Measurements from ENCODE around the gene C17orf78.
"Not testable (repeated sequence)": the region's sequence is repeated elsewhere in the genome, so short reads cannot be mapped to it uniquely, and the experiment has no call there.

Gene C17orf78

GRCh38 chr17:37375706-37376105 is at the start of gene C17orf78:
Gene C17orf78 (plus strand): TSS chr17:37375985. CDS start chr17:37376093, 108 bp downstream.
- DNase-seq (ENCODE audit: low read depth), result no peak

- DNase-seq (ENCODE audit: low read depth), result no peak
Observed at GRCh38 chr17:37327341-37328090, 48.3 kb upstream of the C17orf78 start.

- DNase-seq (ENCODE audit: low read depth), result no peak
Observed at GRCh38 chr17:37338847-37339246, 36.9 kb upstream of the C17orf78 start.

- no peak for DNase-seq (ENCODE audit: low read depth)
Observed at GRCh38 chr17:37339321-37339720, 36.5 kb upstream of the C17orf78 start.

- no peak for DNase-seq (ENCODE audit: low read depth)
Observed at GRCh38 chr17:37340804-37341203, 35.0 kb upstream of the C17orf78 start.

GRCh38 chr17:37342589-37342988 is 33.2 kb upstream of the C17orf78 start:
- DNase-seq (ENCODE audit: low read depth), result no peak

GRCh38 chr17:37344519-37344918 is 31.3 kb upstream of the C17orf78 start:
- DNase-seq (ENCODE audit: low read depth), result no peak

GRCh38 chr17:37346863-37347402 is 28.9 kb upstream of the C17orf78 start:
- DNase-seq (ENCODE audit: low read depth), result not testable (repeated sequence)

- DNase-seq (ENCODE audit: low read depth), result not testable (repeated sequence)
Observed at GRCh38 chr17:37356796-37357569, 18.8 kb upstream of the C17orf78 start.

GRCh38 chr17:37358098-37358829 is 17.5 kb upstream of the C17orf78 start:
- peak; percentile 26 for DNase-seq (ENCODE audit: low read depth)

- DNase-seq (ENCODE audit: low read depth), result peak; percentile 83
Observed at GRCh38 chr17:37358830-37359681, 16.7 kb upstream of the C17orf78 start.

GRCh38 chr17:37359682-37360188 is 16.1 kb upstream of the C17orf78 start:
- DNase-seq (ENCODE audit: low read depth), result no peak

GRCh38 chr17:37360632-37361031 is 15.2 kb upstream of the C17orf78 start:
- DNase-seq (ENCODE audit: low read depth), result no peak

GRCh38 chr17:37361543-37361942 is 14.2 kb upstream of the C17orf78 start:
- no peak for DNase-seq (ENCODE audit: low read depth)

- DNase-seq (ENCODE audit: low read depth), result no peak
Observed at GRCh38 chr17:37365589-37365988, 10.2 kb upstream of the C17orf78 start.

- DNase-seq (ENCODE audit: low read depth), result no peak
Observed at GRCh38 chr17:37368577-37368976, 7.2 kb upstream of the C17orf78 start.

- peak; percentile 52 for DNase-seq (ENCODE audit: low read depth)
Observed at GRCh38 chr17:37373530-37374159, 2.1 kb upstream of the C17orf78 start.

GRCh38 chr17:37382056-37382455 is 6.3 kb downstream of the C17orf78 start:
- no peak for DNase-seq (ENCODE audit: low read depth)

GRCh38 chr17:37384560-37385149 is 8.9 kb downstream of the C17orf78 start:
- DNase-seq (ENCODE audit: low read depth), result no peak

GRCh38 chr17:37385474-37385990 is 9.7 kb downstream of the C17orf78 start:
- DNase-seq (ENCODE audit: low read depth), result no peak

All from activated T-cell treated with anti-CD3 and anti-CD28 coated beads for 24 hours (primary cell).